Measurements from ENCODE around the gene MYH7. TPM values are rescaled to one million over a fixed set of nuclear protein-coding genes. Genes with fewer than 3 reads are reported as not detected.

MYH7 gene
- total and polyA plus RNA-seq, 7 experiments from 2014 or later, result not detected

- H3K4me3 ChIP-seq (ENCODE audit: low read length), result no peak overlapping the region
- no peak overlapping the region for H3K27ac Mint-ChIP-seq
- intact Hi-C loops (cut with micrococcal nuclease), result no loop called here
- no peaks in the 10 kb centered on the region for H3K4me1 ChIP-seq (ENCODE audit: control insufficient read depth in 2 of 2, insufficient read depth in 2 of 2, low read length in 2 of 2)
- no peak overlapping the region for H3K27ac ChIP-seq (ENCODE audit: low read depth, low read length)
- no peaks in the 10 kb centered on the region for H3K9me3 ChIP-seq (ENCODE audit: control insufficient read depth in 2 of 3, low read length in 3 of 3)
- peaks cover 0 to 2% (median 0%) of the 10 kb centered on the region in 11 donors for H3K9me3 Mint-ChIP-seq
- peaks cover 21 to 41% (median 32%) of the 10 kb centered on the region in 5 donors for H3K27me3 Mint-ChIP-seq
- CTCF ChIA-PET, result interaction anchor here (0.5 kb wide), 1 partner anchor 503 kb away, joined by 6 read pairs; no protein-coding TSS in a partner anchor
- H3K36me3 Mint-ChIP-seq, result peaks cover 0 to 3% (median 0%) of the 10 kb centered on the region in 5 donors
- ATAC-seq, result no peak
- POLR2A ChIA-PET, result interaction anchor here (1.5 kb wide), 1 partner anchor 8 kb away, joined by 4 read pairs; no protein-coding TSS in a partner anchor
- H3K4me3 Mint-ChIP-seq, result no peak overlapping the region
- peaks cover 0 to 8% (median 0%) of the 10 kb centered on the region in 7 donors for H3K4me1 Mint-ChIP-seq
- H3K27me3 ChIP-seq (ENCODE audit: control insufficient read depth in 2 of 2, insufficient read depth in 2 of 2, low read length in 2 of 2), result no peaks in the 10 kb centered on the region
- DNase-seq, result no peak
- no peaks in the 10 kb centered on the region for H3K36me3 ChIP-seq (ENCODE audit: control insufficient read depth in 2 of 3, insufficient read depth in 3 of 3, low read length in 3 of 3)
Measured at GRCh38 chr14:23452237-23452636, 16.8 kb upstream of the MYH7 start.

- no peaks in the 10 kb centered on the region for H3K4me1 ChIP-seq (ENCODE audit: control insufficient read depth in 2 of 2, insufficient read depth in 2 of 2, low read length in 2 of 2)
- Mint-ChIP-seq H3K27me3 (peaks cover 21 to 41% (median 32%) of the 10 kb centered on the region in 5 donors), H3K27ac (no peak overlapping the region), H3K4me1 (peaks cover 0 to 9% (median 0%) of the 10 kb centered on the region in 7 donors), H3K9me3 (peaks cover 0 to 2% (median 0%) of the 10 kb centered on the region in 11 donors), H3K36me3 (peaks cover 0 to 4% (median 0%) of the 10 kb centered on the region in 5 donors), H3K4me3 (no peak overlapping the region)
- H3K36me3 ChIP-seq (ENCODE audit: control insufficient read depth in 2 of 3, insufficient read depth in 3 of 3, low read length in 3 of 3), result no peaks in the 10 kb centered on the region
- H3K27ac ChIP-seq (ENCODE audit: low read depth, low read length), result no peak overlapping the region
- intact Hi-C loops (cut with micrococcal nuclease), result no loop called here
- DNase-seq (no peak), ATAC-seq (no peak)
- CTCF ChIA-PET, result no interaction called here
- H3K9me3 ChIP-seq (ENCODE audit: control insufficient read depth in 2 of 3, low read length in 3 of 3), result no peaks in the 10 kb centered on the region
- no peak overlapping the region for H3K4me3 ChIP-seq (ENCODE audit: low read length)
- POLR2A ChIA-PET, result no interaction called here
- H3K27me3 ChIP-seq (ENCODE audit: control insufficient read depth in 2 of 2, insufficient read depth in 2 of 2, low read length in 2 of 2), result no peaks in the 10 kb centered on the region
Measured at GRCh38 chr14:23450379-23450778, 14.9 kb upstream of the MYH7 start.

- POLR2A ChIA-PET, result no interaction called here
- H3K27me3 Mint-ChIP-seq, result peaks cover 15 to 32% (median 22%) of the 10 kb centered on the region in 5 donors
- H3K4me1 ChIP-seq (ENCODE audit: control insufficient read depth in 2 of 2, insufficient read depth in 2 of 2, low read length in 2 of 2), result no peaks in the 10 kb centered on the region
- DNase-seq (no peak), ATAC-seq (no peak)
- intact Hi-C loops (cut with micrococcal nuclease), result no loop called here
- H3K27me3 ChIP-seq (ENCODE audit: control insufficient read depth in 2 of 2, insufficient read depth in 2 of 2, low read length in 2 of 2), result no peaks in the 10 kb centered on the region
- H3K27ac Mint-ChIP-seq, result no peak overlapping the region
- CTCF ChIA-PET, result no interaction called here
- H3K9me3 Mint-ChIP-seq, result peaks cover 0 to 2% (median 0%) of the 10 kb centered on the region in 11 donors
- H3K27ac ChIP-seq (ENCODE audit: low read depth, low read length), result no peak overlapping the region
- H3K9me3 ChIP-seq (ENCODE audit: control insufficient read depth in 2 of 3, low read length in 3 of 3), result no peaks in the 10 kb centered on the region
- peaks cover 0 to 4% (median 0%) of the 10 kb centered on the region in 5 donors for H3K36me3 Mint-ChIP-seq
- H3K36me3 ChIP-seq (ENCODE audit: control insufficient read depth in 2 of 3, insufficient read depth in 3 of 3, low read length in 3 of 3), result no peaks in the 10 kb centered on the region
- H3K4me3 ChIP-seq (ENCODE audit: low read length), result no peak overlapping the region
- H3K4me1 Mint-ChIP-seq, result peaks cover 0 to 9% (median 0%) of the 10 kb centered on the region in 7 donors
- H3K4me3 Mint-ChIP-seq, result no peak overlapping the region
Measured at GRCh38 chr14:23449314-23449713, 13.9 kb upstream of the MYH7 start.

- Histone ChIP-seq H3K27me3 (ENCODE audit: control insufficient read depth in 2 of 2, insufficient read depth in 2 of 2, low read length in 2 of 2) (no peaks in the 10 kb centered on the region), H3K27ac (ENCODE audit: low read depth, low read length) (no peak overlapping the region), H3K4me1 (ENCODE audit: control insufficient read depth in 2 of 2, insufficient read depth in 2 of 2, low read length in 2 of 2) (no peaks in the 10 kb centered on the region), H3K4me3 (ENCODE audit: low read length) (no peak overlapping the region), H3K36me3 (ENCODE audit: control insufficient read depth in 2 of 3, insufficient read depth in 3 of 3, low read length in 3 of 3) (no peaks in the 10 kb centered on the region), H3K9me3 (ENCODE audit: control insufficient read depth in 2 of 3, low read length in 3 of 3) (no peaks in the 10 kb centered on the region)
- Mint-ChIP-seq H3K36me3 (peaks cover 0 to 4% (median 0%) of the 10 kb centered on the region in 5 donors), H3K4me1 (peaks cover 0 to 9% (median 0%) of the 10 kb centered on the region in 7 donors), H3K27ac (peak overlapping the region in 1 of 9 donors; percentile 76), H3K27me3 (peaks cover 9 to 22% (median 15%) of the 10 kb centered on the region in 5 donors), H3K9me3 (peaks cover 0 to 2% (median 0%) of the 10 kb centered on the region in 11 donors), H3K4me3 (no peak overlapping the region)
- intact Hi-C loops (cut with micrococcal nuclease), result no loop called here
- ChIA-PET POLR2A (interaction anchor here (0.6 kb wide), 1 partner anchor 12 kb away, joined by 3 read pairs; no protein-coding TSS in a partner anchor), CTCF (interaction anchor here (1.2 kb wide), 2 partner anchors 11 to 29 kb away, joined by 3 to 4 read pairs; no protein-coding TSS in a partner anchor)
- ATAC-seq (no peak), DNase-seq (no peak)
Measured at GRCh38 chr14:23447361-23448350, 12.2 kb upstream of the MYH7 start.

- Mint-ChIP-seq H3K36me3 (peaks cover 0 to 4% (median 0%) of the 10 kb centered on the region in 5 donors), H3K9me3 (peaks cover 0 to 2% (median 0%) of the 10 kb centered on the region in 11 donors), H3K4me3 (no peak overlapping the region), H3K27me3 (peaks cover 6 to 21% (median 15%) of the 10 kb centered on the region in 5 donors), H3K27ac (peak overlapping the region in 1 of 9 donors; percentile 19), H3K4me1 (peaks cover 0 to 9% (median 0%) of the 10 kb centered on the region in 7 donors)
- no peaks in the 10 kb centered on the region for H3K4me1 ChIP-seq (ENCODE audit: control insufficient read depth in 2 of 2, insufficient read depth in 2 of 2, low read length in 2 of 2)
- no peaks in the 10 kb centered on the region for H3K27me3 ChIP-seq (ENCODE audit: control insufficient read depth in 2 of 2, insufficient read depth in 2 of 2, low read length in 2 of 2)
- ChIA-PET CTCF (interaction anchor here (0.6 to 1.2 kb wide), 2 partner anchors 10 to 19 kb away, joined by 4 to 7 read pairs; no protein-coding TSS in a partner anchor), POLR2A (no interaction called here)
- no peak for DNase-seq
- H3K36me3 ChIP-seq (ENCODE audit: control insufficient read depth in 2 of 3, insufficient read depth in 3 of 3, low read length in 3 of 3), result no peaks in the 10 kb centered on the region
- ATAC-seq, result no peak
- intact Hi-C loops (cut with micrococcal nuclease), result no loop called here
- no peaks in the 10 kb centered on the region for H3K9me3 ChIP-seq (ENCODE audit: control insufficient read depth in 2 of 3, low read length in 3 of 3)
- H3K27ac ChIP-seq (ENCODE audit: low read depth, low read length), result no peak overlapping the region
- no peak overlapping the region for H3K4me3 ChIP-seq (ENCODE audit: low read length)
Measured at GRCh38 chr14:23446291-23446851, 10.9 kb upstream of the MYH7 start.

- DNase-seq (no peak), ATAC-seq (no peak)
- Histone ChIP-seq H3K4me3 (ENCODE audit: low read length) (no peak overlapping the region), H3K4me1 (ENCODE audit: control insufficient read depth in 2 of 2, insufficient read depth in 2 of 2, low read length in 2 of 2) (no peaks in the 10 kb centered on the region), H3K27me3 (ENCODE audit: control insufficient read depth in 2 of 2, insufficient read depth in 2 of 2, low read length in 2 of 2) (no peaks in the 10 kb centered on the region), H3K9me3 (ENCODE audit: control insufficient read depth in 2 of 3, low read length in 3 of 3) (no peaks in the 10 kb centered on the region), H3K27ac (ENCODE audit: low read depth, low read length) (no peak overlapping the region), H3K36me3 (ENCODE audit: control insufficient read depth in 2 of 3, insufficient read depth in 3 of 3, low read length in 3 of 3) (no peaks in the 10 kb centered on the region)
- Mint-ChIP-seq H3K4me3 (no peak overlapping the region), H3K27me3 (peaks cover under 1 to 21% (median 9%) of the 10 kb centered on the region in 5 donors), H3K9me3 (peaks cover 0 to 2% (median 0%) of the 10 kb centered on the region in 11 donors), H3K27ac (no peak overlapping the region), H3K36me3 (peaks cover 0 to 4% (median 0%) of the 10 kb centered on the region in 5 donors), H3K4me1 (peaks cover 0 to 9% (median 0%) of the 10 kb centered on the region in 7 donors)
- ChIA-PET POLR2A (no interaction called here), CTCF (no interaction called here)
- intact Hi-C loops (cut with micrococcal nuclease), result no loop called here
Measured at GRCh38 chr14:23445773-23446172, 10.3 kb upstream of the MYH7 start.

Measured in naive thymus-derived CD4-positive, alpha-beta T cell (primary cell).